Parathyroid adenoma (tissue), 2 donors: ENCODE data around the gene UBASH3A.
A peak's percentile ranks its signal among the peaks of the same experiment; 100 is the strongest.

Experiments used
- H2AFZ ChIP-seq: fragments of 300-600 bp; sonication (generic); one replicate; pipeline ENCODE4 v1.7.0; 2017; ENCODE audit warnings: antibody characterized with exemption, mild to moderate bottlenecking
- H3K27ac ChIP-seq: fragments of 300-600 bp; sonication (generic); one replicate; pipeline ENCODE4 v1.7.0; 2017
- H3K27me3 ChIP-seq: fragments of 300-600 bp; sonication (generic); one replicate; pipeline ENCODE4 v1.7.0; 2017; ENCODE audit warnings: low read length; ENCODE audit not compliant: control insufficient read depth, insufficient read depth
- H3K36me3 ChIP-seq: fragments of 300-600 bp; sonication (generic); one replicate; pipeline ENCODE4 v1.7.0; 2017; ENCODE audit warnings: low read length; ENCODE audit not compliant: control insufficient read depth, insufficient read depth
- H3K4me1 ChIP-seq: fragments of 300-600 bp; sonication (generic); one replicate; pipeline ENCODE4 v1.7.0; 2017; ENCODE audit warnings: control low read depth
- H3K4me2 ChIP-seq: fragments of 300-600 bp; sonication (generic); one replicate; pipeline ENCODE4 v1.7.0; 2017; ENCODE audit warnings: low read length
- H3K4me3 ChIP-seq: fragments of 300-600 bp; sonication (generic); one replicate; pipeline ENCODE4 v1.7.0; 2017; ENCODE audit warnings: low read depth, low read length
- H3K79me2 ChIP-seq: fragments of 300-600 bp; sonication (generic); one replicate; pipeline ENCODE4 v1.7.0; 2017; ENCODE audit warnings: control low read depth
- H3K9ac ChIP-seq: fragments of 300-600 bp; sonication (generic); one replicate; pipeline ENCODE4 v1.7.0; 2017; ENCODE audit warnings: mild to moderate bottlenecking
- H3K9me3 ChIP-seq: fragments of 300-600 bp; sonication (generic); one replicate; pipeline ENCODE4 v1.7.0; 2017; ENCODE audit warnings: low read length; ENCODE audit not compliant: control insufficient read depth
- CTCF ChIP-seq: fragments of 300-600 bp; sonication (generic); IDR thresholded peaks from one replicate; pipeline ENCODE4 v1.7.0; 2017; ENCODE audit warnings: antibody characterized with exemption, mild to moderate bottlenecking
- donor health status: primary hyperparathyroidism.

The UBASH3A gene

GRCh38 chr21:42387164-42387563 is 16.5 kb upstream of the UBASH3A start:
- Histone ChIP-seq H3K79me2 (no peaks in the 10 kb centered on the region), H3K9ac (no peak overlapping the region), H3K4me2 (no peak overlapping the region), H3K36me3 (no peaks in the 10 kb centered on the region), H3K27me3 (no peaks in the 10 kb centered on the region), H3K9me3 (no peaks in the 10 kb centered on the region), H3K4me3 (no peak overlapping the region), H3K27ac (no peak overlapping the region), H3K4me1 (peaks cover 5% of the 10 kb centered on the region), H2AFZ (no peak overlapping the region)
- no peak for TF ChIP-seq CTCF

GRCh38 chr21:42387843-42388340 is 15.8 kb upstream of the UBASH3A start:
- Histone ChIP-seq H3K79me2 (no peaks in the 10 kb centered on the region), H3K27me3 (no peaks in the 10 kb centered on the region), H2AFZ (no peak overlapping the region), H3K4me3 (no peak overlapping the region), H3K9me3 (no peaks in the 10 kb centered on the region), H3K36me3 (no peaks in the 10 kb centered on the region), H3K4me2 (no peak overlapping the region), H3K27ac (no peak overlapping the region), H3K9ac (no peak overlapping the region), H3K4me1 (peaks cover 5% of the 10 kb centered on the region)
- TF ChIP-seq CTCF: no peak

- Histone ChIP-seq H3K4me2 (peak overlapping the region; percentile 8), H3K9me3 (no peaks in the 10 kb centered on the region), H3K27me3 (no peaks in the 10 kb centered on the region), H3K9ac (no peak overlapping the region), H3K79me2 (no peaks in the 10 kb centered on the region), H3K4me1 (peaks cover 5% of the 10 kb centered on the region), H3K36me3 (no peaks in the 10 kb centered on the region), H2AFZ (peak overlapping the region; percentile 56), H3K27ac (no peak overlapping the region), H3K4me3 (no peak overlapping the region)
- TF ChIP-seq CTCF: no peak
These were observed 14.8 kb upstream of the UBASH3A start for GRCh38 chr21:42388740-42389448.

- no peak overlapping the region for H3K27ac ChIP-seq
These were observed 14.3 kb upstream of the UBASH3A start for GRCh38 chr21:42389449-42389835.

More at GRCh38 chr21:42389449-42389835, 14.3 kb upstream of the UBASH3A start:
- H3K4me3 ChIP-seq: no peak overlapping the region
- H3K27me3 ChIP-seq: no peaks in the 10 kb centered on the region
- H3K9me3 ChIP-seq: no peaks in the 10 kb centered on the region
- H3K9ac ChIP-seq: no peak overlapping the region
- no peaks in the 10 kb centered on the region for H3K36me3 ChIP-seq
- H2AFZ ChIP-seq: peak overlapping the region; percentile 56
- no peaks in the 10 kb centered on the region for H3K79me2 ChIP-seq
- peaks cover 5% of the 10 kb centered on the region for H3K4me1 ChIP-seq
- H3K4me2 ChIP-seq: no peak overlapping the region
- TF ChIP-seq CTCF: no peak
